HG02981 (cell line): ENCODE results near the gene CCDC110.
"Not testable (repeated sequence)": the region's sequence is repeated elsewhere in the genome, so short reads cannot be mapped to it uniquely, and the experiment has no call there.

Source experiments
- ATAC-seq: cut with Tn5 transposase; IDR thresholded peaks from one replicate; pipeline ENCODE4 v1.9.1; 2021; ENCODE audit warnings: mild to moderate bottlenecking, moderate library complexity; ENCODE audit not compliant: unreplicated experiment

The CCDC110 gene

DNA sequence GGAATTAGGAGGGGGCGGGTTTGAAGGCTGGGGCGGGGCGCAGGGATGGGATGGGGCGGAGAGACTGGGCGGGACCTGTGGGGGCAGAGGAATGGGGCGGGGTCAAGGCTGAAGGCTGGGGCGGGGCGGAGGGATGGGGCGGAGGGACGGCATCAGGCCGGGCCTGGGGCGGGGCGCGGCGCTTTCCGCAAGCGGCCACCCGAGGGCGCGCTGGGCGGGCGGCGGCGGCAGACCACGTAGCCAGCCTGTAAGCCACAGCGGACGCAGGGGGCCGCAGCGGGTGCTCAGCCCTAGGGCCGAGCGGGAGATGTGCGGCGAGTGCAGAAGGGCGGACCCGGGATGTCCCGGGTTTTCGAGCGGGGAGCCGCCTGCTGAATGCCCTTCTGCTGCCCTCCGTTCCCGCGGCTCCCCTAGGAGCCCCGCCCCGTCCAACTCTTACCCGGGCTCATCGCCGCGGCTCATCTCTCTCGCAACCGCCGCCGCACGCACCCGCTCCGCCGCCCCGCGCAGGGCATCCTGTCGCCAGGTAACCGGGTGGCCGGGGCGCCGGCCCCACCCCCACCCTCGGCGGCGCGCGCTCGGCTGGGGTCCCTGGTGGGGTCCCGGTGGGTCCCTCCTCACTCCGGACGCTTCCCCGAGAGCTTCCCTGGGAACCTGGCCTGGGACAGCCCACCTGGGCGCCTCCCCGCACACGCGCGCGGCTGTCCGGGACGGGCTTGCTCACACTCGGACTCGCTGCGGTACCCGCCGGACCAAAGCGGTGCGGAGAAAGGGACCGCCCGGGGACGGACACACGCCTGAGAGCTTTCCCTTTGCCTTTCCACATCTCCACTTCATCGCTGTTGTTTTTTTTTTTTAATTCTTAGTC is at the start of gene CCDC110:
Gene CCDC110, minus strand, starts transcription at position 499 of the 868 bp plus-strand sequence. Its CDS starts 50 bp downstream, at position 449.
- peak; percentile 90 for ATAC-seq

GRCh38 chr4:185520119-185520518 is 48.6 kb upstream of the CCDC110 start:
- ATAC-seq, result no peak

DNA sequence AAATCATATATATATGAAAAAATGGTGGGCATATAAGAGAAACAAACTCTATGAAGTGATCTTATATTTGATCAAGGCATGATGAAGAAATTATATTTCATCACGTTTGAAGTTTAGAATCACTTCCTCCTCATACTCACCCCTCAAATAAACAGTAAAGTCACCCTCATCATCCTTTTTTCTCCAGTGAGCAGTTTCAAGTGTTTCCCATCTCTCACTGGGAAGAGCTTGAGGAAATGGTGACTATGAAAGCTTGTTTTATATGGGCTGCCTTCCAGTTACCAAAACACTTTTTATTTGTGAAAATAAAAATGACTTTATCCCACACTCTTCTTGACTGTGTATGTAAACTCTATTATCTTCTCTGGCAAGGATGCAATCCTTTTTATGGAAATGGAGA is 47.0 kb upstream of the CCDC110 start:
- ATAC-seq, result no peak

DNA sequence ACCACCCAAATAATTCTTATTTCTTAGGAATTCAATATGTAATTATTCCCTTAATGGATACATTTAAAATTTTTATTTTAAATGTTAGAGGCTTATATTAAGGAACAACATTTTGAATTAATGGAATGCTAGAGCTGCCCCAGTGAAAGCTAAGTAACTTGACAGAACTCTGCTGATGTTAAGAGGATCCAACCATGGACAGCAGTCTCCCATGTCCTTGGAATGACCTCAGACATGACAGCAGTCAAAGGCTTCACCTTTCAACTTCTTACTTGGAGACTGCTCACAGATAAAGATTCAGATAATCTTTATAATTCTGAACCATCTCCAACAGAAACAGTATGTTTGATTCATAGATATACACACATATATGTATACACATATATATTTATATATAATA is 46.5 kb upstream of the CCDC110 start:
- no peak for ATAC-seq

DNA sequence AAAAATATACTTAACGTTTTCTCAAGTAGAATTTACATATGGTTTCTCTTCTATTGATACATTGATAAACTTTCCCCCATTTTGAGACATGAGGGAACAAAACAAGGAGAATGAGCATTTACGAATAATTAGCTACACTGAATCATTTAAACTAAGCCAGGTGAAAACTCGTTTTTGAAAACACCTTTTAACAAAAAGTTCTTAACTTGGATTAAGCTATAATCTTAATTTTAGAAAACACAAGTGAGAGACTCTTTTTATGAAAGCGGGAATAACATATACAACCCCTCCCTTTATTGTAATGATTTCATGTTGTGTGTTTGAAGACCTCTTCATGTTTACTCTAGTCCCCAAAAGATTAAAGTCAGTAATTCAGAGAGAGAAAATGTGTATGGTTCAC is 43.7 kb upstream of the CCDC110 start:
- ATAC-seq, result no peak

- ATAC-seq, result no peak
Measured at GRCh38 chr4:185514182-185514697, 42.7 kb upstream of the CCDC110 start.

DNA sequence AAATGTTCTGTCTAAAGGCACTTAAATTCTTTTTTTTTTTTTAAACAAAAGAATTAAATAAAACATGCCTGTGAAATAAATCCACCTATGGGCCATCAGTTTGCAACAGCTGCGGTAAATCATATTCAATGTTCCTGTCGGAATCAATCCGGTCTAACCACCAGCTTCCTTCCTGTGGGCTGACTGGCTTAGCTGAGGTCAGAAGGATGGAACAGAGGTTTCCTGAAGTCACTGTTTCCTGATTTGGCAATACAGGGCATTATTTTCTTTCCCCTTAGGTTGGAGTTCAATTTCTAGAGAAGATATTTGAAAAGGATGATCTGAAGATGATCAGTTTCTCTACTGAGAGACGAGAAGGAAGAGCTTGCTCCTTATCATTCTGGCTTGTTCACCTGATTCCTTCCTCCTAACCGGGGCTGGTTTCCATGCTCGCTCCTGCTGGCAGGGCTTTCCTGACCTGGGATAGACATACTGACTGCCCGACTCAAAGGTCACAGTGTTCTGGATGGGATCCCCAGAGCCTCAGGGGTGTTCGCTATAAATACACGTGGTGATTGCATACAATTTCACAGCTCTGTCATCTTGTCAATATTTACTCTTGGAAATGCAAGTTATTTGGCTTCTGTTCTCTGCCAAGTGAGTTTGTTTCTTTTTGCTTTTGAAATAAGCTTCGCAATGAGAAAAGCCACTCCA is 42.1 kb upstream of the CCDC110 start:
- no peak for ATAC-seq

DNA sequence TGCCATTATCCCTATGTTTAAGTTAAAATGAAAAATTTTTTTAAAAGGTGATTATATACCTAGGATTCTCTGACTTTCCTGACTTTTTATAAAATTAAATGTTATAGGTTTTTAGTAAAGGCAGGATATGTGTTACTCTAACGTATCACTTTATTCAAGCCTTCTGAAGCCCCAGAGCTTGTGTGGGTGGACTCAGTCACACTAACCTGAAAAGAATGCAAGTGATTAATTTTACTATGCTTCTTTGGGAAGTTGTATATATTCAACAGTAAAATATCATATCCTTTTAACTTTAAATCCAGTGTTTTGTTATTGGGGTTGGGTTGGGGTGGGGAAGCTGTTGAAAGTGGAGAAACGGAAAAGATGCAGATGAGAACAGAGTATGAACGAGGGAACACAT is 41.0 kb upstream of the CCDC110 start:
- no peak for ATAC-seq

GRCh38 chr4:185511243-185511642 is 39.7 kb upstream of the CCDC110 start:
- ATAC-seq, result not testable (repeated sequence)

DNA sequence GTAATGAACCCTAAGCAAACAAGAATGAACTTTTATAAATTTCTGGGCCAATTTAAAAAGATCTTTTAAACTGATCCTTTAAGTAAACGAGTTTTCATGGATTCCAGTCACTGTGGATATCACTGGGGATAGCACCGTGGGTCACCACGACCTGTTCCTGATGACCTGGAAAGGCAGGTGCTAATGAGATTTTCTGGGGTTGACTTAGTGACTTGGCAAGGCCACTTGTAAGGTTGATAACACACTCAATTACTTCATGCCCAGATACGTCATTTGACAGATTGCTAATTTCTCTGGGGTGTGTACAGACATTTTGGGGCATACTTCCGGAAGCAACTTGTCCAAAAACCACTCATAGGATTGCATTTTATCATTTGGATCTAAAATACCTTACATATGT is 39.3 kb upstream of the CCDC110 start:
- no peak for ATAC-seq

GRCh38 chr4:185508181-185508580 is 36.6 kb upstream of the CCDC110 start:
- no peak for ATAC-seq

DNA sequence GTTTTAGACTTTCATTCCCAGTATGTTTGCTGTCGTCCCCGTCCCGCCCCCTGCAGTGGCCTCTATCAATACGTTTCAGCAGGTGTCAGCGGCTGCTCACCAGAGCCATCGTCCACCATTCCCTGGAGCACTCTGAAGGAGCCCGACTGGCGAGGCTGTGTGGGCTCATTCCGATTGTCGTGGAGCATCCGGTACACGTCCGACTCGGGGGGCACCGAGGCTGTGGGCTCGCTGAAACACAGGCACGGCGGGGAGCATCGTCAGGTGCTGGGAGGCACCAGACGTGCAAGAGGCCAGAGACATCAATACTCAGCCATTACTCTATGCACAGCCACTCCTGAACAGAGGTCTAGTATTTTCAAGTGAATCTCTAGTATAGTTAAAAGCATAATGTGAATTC is 34.9 kb upstream of the CCDC110 start:
- ATAC-seq, result no peak

DNA sequence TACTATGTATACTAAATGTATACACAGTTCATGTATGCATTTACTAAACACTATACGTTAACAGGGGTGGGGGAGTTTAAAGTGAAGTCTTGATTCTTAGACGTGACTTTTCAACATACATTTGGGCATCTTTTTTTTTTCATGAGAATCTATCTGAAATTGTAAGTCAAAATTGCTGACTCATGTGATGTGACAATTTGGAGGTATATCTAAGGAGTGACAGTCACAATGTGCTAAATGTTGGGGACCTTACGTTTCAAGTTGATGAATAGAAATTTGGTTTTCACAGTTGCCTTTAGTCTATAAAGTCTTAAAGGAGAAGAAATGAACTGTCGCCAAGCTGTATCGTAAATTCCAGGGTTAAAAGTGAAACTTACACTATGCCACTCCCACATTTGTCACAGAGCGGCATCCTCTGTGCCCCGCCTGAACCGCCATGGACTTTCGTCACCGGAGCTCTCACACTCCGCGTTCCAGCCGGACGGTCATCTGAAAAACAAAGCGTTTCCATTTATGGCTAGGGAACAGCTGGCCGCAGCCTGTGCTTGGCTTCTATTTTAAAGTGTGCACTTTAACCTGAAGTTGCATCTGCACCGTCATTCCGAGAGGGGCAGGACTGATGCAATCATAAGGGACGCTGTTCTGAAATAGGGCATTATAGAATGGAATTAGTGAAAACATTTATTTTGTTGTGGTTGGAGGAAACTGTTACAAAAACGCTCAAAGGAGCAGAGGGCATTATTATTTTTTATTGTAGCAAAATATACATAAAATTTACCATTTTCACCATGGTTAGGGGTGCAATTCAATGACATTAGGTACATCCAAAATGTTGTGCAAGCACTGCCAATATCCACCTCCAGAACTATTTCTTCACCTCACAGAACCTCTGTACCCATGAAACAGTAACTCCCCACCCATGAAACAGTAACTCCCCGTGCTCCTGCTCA is 32.8 kb upstream of the CCDC110 start:
- no peak for ATAC-seq

DNA sequence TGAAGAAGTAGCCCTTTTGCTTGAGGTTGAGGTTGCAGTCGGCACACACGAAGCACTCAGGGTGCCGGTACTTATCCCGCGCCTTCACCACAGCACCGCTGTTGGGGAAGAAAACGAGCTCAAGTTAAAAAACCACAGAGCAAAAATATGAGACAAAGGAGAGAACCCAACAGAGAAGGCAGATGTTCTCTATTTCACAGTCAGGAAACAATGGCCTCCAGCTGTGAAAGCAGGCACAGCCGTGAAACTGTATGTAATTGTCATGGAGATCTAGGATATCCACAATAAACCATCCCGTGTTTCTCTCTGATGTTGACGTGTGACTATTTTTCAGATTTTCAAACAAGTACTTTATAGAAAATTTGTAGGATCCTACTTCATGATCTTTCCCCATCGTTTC is 30.9 kb upstream of the CCDC110 start:
- ATAC-seq, result no peak

DNA sequence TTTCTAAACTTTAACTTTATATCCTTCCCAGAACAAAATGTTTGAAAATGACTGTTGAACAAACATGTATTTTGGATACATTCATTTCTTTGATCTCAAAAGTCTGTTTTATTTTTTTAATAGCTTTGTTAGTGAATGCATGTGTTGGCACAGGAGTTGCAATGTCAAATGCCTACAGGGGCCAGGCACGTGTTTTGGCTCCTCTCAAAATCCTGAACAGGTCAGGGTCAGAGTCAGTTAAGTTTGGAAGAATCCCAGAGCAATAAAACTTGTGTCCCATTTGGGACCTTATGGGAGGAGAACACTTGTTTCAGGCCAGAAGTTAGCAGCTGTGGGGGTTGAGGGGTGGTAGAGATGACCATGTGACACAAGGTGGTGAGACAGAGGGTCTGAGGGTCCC is 29.0 kb upstream of the CCDC110 start:
- no peak for ATAC-seq

DNA sequence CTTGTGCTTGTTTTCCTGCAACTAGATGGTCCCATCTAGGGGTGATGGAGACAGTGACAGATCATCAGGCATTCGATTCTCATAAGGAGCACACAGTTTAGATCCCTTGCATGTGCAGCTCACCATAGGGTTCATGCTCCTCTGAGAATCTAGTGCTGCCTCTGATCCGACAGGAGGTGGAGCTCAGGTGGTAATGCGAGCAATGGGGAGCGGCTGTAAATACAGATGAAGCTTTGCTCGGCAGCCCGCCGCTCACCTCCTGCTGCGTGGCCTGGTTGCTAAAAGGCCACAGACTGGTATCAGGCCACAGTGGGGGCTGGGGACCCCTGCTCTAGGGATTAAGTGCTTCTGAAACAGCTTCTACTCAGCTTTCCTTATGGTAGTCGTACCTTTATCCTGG is 28.5 kb upstream of the CCDC110 start:
- no peak for ATAC-seq

GRCh38 chr4:185488650-185489049 is 17.1 kb upstream of the CCDC110 start:
- ATAC-seq, result no peak

DNA sequence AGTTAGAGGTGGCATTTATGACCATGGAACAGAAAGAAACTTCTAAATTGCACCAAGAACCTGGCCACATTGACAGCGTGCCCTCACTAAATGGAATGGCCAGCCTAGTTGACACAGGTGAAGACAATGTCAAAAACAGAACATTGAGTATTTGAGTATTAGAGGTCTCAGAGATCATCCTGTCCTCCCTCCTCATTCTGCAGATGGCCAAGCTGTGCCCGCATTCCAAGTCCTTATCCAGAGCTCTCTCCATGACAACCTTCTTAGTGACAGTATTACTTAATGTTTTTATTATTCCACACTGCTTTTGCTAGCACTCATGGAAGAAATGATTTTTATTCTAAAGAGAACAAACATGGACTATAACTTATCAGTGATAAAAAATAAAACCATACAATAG is 9.9 kb upstream of the CCDC110 start:
- no peak for ATAC-seq

DNA sequence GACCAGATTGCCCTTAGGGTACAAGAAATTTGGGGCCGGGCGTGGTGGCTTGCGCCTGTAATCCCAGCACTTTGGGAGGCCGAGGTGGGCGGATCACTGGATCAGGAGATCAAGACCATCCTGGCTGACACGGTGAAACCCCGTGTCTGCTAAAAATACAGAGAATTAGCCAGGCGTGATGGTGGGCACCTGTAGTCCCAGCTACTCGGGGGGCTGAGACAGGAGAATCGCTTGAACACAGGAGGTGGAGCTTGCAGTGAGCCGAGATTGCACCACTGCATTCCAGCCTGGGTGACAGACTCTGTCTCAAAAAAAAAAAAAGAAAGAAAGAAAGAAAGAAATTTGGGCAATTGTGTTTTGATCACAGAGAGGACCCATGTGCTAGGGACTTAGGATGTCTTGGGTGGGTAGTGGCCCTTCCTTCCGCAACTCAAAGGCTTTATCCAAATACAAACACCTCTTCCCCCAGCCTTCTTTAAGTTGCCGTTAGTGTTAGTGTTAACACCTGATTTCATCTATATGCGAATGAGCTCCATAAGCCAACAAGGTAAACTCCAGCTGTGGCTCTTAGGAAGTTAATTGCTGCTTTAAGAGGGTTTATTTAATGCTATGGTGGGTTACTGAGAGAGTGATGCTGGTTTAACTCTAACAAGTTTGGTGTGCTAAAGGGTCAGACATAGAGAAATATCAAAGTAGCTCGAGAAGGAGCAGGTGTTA is 8.6 kb upstream of the CCDC110 start:
- no peak for ATAC-seq

DNA sequence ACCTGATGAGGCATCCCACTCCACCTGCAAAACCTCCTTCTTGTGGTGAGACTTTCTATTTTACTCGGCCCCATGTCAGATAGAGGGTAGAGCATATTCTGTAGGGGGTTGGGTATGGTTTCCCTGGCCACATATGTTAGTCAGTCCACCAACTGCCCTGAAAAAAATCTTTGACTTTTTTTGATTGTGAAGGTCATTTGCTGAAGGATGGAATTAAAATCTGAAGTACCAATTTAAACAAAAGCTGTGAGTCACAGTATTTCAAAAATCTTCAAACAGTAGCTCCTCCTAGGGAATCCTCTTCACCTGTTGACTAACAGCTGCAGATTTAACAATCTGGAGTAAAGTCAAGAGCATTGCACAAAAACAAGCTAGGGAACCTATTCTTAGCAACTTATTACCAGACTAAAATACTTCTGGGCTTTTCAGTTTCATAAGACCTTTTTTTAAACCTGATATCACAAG is 8.0 kb upstream of the CCDC110 start:
- ATAC-seq, result peak; percentile 86
